T-helper 9 cell (primary cell): ENCODE results near the gene GDI2.
"Not testable (repeated sequence)": the region's sequence is repeated elsewhere in the genome, so short reads cannot be mapped to it uniquely, and the experiment has no call there.

Experiments used
- DNase-seq: peaks from one replicate; pipeline ENCODE4 v3.0.0-alpha.2; 2020

The GDI2 gene

DNA sequence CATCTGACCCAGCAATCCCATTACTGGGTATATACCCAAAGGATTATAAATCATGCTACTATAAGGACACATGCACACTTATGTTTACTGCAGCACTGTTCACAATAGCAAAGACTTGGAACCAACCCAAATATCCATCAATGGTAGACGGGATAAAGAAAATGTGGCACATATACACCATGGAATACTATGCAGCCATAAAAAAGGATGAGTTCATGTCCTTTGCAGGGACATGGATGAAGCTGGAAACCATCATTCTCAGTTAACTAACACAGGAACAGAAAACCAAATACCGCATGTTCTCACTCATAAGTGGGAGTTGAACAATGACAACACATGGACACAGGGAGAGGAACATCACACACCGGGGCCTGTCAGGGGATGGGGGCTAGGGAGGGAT is 35.5 kb downstream of the GDI2 start:
- not testable (repeated sequence) for DNase-seq

DNA sequence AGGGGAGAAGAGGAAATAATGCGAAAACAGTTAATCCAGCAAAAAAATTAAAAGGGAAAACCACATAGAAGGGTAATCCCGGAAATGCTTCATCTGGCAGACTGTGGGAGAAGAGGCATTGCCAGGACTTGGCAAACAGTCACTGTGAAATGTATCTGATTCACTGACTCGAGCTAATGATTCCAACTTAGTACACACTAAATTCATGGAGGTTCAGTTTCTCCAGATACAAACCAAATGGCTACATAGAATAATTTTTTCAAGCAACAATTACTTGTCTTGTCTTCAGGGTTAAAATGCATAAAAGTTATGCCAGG is 36.4 kb downstream of the GDI2 start:
- DNase-seq: no peak

DNA sequence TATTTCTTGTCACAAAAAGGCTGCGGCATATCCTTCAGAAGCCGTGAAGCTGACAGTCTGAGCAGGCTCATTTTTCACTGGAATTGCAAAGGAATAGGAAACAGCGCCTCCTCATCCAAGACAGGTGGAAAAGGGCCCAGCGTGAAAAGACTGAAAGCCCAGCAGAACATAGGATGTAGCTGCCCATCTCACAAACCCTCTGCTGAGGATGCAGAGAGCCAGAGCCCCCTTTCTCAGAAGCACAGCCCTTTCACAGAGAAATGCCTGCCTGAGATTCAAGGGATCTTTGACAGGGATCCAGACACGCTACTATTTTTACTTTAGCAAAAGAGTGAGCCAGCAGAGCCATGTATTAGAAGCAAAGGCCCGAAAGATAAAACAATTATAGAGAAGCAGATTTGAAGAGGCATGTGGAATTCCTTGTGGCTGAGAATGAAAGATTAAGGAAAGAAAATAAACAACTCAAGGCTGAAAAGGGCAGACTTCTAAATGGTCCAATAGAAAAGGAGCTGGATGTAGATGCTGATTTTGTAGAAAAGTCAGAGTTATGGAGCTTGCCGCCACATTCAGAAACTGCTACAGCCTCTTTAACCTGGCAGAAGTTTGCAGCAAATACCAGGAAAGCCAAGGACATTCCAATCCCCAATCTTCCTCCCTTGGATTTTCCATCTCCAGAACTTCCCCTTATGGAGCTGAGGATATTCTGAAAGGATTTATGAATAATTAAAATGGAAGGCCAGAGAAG is 36.9 kb downstream of the GDI2 start:
- no peak for DNase-seq

DNA sequence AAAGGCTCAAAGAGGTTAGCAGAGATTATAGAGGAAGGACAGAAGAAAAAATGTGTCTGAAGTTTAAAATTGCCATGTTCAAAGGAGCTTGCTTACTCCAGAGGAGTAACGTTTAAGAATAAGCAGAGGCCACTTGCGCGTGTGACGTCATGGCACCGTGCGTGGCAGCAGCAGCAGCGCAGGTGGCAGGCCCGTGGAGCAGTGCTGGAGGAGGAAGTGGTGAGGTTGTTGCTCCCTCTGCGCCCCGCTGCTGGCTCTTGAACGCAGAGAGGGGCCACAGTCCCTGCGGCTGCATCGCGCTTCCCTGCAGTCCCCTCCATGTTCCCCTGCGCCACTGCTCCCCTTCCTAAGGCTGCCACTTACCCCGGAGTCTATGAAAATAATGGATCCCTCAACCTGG is 37.5 kb downstream of the GDI2 start:
- peak; percentile 76 for DNase-seq

DNA sequence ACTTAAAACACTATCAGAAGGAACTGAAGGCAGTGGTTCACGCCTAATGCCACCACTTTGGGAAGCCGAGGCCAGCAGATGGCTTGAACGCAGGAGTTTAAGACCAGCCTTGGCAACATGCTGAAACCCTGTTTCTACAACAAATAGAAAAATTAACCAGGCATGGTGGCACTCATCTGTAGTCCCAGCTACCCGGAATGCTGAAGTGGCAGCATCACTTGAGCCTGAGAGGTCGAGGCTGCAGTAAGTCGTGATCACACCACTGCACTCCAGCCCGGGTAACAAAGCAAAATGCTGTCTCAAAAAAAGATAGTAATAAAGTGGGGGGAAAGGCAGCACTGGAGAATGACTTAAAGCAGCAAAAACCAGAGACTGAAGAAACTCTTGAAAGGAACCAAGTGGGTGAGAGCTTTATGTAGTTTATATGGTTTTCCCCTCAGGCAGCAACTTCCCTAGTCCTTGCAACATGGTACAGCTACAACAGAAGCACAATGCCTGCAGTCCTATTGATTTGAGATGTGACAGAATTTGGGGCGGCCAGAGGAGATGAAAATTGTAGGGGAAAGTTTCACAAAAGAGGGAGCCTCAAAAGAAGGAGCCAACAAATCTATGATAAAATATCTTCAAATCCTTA is 38.1 kb downstream of the GDI2 start:
- DNase-seq: no peak

DNA sequence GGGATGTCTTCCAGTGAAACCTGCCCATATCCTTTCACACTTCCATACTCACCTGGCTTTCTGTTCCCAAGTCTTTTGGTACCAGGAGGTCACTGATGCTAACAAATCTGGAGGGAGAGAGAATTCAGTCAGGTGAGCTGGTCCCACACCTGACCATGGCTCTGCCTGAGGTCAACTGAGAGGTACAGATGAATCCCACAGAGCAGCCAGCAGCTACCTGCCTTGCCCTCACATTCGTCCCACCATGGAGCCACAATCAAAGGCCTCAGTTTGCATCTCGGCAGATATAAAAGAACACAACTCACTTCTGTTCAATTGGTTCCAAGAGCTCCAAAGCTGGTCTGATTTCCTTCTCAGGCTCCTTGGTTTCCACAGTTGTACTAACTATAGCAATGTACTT is 47.0 kb downstream of the GDI2 start:
- DNase-seq: no peak

DNA sequence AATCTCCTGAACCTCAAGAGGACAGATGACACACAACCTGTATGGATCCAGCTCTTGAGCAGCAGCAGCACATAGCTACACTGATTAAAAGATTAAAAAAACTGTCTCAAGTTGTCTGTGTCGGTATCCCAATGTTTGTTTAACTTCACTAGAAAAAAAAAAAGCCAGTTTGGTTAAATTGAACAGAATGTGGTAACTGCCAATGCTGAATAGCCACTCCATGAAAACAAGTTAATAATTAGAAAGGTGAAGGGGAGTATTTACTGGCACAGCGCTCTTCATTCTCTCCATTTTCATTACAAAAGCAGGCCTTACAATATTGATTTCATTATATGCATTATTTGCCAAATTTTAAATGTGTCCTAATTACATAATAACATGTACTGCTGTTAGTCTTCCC is 47.6 kb downstream of the GDI2 start:
- DNase-seq: no peak

DNA sequence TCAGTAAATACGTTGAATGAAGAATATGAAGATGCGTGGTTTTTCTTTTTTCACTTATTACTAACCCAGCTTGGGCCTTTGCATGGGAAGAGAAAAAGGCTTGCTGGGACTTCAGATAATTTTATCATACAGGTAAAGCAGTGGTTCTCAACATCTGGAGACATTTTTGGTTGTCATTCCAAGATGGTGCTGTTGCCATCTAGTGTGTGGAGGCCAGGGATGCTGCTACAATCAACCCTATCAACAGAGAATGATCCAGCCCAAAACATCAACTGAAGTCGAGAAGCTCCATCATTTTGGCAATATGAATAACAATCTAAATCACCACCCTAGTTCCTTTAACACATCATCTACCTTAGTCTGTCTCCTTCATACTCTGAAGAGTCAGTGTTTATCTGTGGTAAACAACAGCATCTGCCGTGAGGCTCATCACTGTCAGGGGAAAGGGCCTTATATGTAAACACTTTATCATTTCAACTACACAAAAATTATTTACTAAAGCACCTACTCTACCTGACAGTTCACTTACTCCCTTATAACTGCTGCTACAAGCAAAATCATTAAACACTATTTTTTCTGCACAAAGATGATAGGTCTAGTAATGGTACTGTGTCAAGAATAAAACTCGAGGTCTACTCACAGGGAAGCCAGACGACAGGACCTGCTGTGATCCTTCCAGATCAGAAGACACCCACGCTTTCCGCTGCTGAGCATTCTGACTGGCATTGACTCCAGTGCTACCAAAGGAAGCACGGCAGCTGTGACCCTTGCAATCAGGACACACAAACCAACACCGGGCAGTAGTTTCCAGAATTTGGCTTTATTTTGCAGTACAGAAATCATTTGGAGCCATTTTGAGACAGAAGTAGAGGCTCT is 48.6 kb downstream of the GDI2 start:
- no peak for DNase-seq

DNA sequence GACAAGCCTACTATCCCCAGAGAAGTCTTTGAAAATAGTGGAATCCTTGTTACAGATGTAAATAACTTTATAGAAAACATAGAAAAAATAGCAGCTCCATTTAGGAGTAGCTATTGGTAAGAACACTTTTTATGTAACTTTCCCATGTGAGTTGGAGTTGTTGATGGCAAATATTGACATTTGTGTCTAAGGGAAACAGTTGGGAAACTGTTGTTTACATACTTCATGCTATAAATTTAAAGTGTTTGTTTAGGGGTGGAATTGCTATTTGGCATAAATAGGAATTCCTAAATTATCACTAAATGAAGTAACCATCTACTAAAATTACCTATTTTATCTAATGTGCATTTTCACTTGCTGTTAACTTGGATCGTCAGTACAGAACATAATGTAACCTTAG is 50.7 kb downstream of the GDI2 start:
- no peak for DNase-seq

DNA sequence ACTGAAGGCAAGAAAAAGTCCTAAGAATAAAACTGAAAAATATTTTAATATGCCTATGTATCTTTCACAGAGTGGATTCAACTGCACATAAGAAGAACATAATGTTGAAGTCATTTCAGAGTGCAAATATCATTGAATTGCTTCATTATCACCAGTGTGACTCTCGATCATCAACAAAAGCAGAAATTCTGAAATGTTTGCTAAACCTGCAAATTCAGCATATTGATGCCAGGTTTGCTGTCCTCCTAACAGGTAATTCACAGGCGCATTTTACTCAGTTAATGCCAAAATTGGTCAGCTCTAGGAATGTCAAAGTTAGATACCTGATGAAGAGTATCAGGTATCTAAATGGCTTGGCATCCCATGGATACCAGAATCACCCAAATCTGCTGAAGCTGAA is 52.0 kb downstream of the GDI2 start:
- no peak for DNase-seq

DNA sequence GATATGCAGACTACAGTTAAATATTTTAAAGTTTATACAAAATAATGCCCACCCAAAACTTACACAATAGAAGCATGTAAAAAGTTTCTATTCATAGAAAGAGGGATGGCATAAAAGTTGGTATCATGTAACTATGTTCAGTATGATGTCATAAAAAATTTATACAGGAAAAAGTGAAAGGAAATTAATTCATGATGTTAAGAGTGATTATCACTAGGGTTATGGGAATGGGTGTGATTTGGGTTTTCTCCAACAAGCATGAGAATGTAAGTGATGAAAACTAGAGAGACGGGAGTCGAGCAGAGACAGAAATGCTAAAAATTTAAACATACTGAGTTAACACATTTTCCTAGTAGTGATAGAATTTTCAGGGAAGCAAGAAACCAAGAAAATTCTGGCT is 52.7 kb downstream of the GDI2 start:
- DNase-seq: no peak

DNA sequence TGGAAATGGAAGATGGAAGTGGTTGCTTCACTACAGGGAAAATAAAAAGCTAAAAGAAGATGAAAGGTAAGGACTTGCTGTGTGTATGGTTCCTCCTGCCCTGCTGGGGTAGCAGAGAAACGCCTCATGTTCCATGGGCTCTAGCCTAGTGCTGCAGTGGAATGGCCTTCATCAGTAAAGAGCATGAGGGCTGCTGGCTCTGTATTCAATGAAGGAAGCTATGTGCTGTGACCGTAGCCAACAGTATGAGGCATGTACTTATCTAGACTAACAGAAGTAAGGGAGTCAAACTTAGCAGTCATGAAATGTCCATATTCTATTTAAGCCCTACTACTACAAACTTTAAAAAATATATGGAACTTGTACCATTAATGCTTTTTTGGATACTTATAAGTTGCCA is 54.3 kb downstream of the GDI2 start:
- DNase-seq: no peak

DNA sequence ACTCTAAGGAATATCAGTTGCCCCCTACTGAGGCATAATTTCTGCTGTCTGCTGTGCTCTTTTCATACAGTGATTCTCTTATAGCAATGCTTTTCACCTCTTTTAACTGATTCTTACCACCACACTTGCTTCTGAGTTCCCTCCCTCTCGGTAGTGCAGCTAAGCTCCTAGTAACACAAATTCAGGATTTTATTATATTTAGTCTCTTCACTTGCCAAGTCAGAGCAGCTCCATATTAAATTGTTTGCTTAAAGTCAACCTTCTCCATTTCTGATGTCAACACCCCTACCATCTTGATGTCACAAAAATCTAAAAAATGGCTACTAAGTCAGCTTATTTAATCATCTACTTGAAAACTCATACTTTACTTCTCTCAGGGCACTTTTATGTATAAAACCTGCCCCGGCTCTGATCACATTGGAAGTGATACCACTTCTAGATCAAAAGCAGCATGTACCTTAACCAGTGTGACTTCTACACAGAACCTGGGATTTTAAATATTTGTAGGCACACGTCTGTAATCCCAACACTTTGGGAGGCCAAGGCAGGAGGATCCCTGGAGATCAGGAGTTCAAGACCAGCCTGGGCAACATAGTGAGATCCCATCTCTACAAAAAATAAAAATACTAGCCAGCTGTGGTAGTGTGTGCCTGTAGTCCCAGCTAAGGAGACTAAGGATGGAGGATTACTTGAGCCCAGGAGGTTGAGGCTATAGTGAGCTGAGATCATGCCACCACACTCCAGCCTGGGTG is 55.3 kb downstream of the GDI2 start:
- DNase-seq: no peak

DNA sequence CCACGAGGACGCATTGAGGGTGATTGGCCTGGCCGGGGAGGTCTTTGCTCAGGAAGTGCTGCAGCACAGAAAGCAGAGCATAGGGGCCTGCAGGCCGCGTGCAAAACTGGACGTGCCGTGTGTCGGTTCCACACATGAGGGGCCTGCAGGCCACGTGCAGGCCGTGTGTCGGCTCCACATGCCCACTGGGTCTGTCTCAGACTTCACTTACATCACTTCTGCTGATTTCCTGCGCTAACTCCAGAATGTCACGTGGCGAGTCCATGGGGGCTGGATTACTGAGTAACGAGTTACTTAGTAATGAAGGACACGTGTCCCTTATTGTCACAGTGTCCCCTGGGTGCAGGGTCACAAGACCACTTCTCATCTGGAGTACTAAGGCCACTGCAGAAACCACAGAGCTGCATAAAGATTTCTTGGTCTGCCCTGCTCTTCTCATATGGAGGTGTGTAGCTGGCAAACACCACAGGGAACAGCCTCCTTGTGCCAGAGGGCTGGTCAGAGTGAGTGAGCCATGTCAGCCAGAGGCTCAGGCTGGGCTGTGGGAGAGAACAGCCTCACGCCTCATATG is 60.8 kb downstream of the GDI2 start:
- no peak for DNase-seq

DNA sequence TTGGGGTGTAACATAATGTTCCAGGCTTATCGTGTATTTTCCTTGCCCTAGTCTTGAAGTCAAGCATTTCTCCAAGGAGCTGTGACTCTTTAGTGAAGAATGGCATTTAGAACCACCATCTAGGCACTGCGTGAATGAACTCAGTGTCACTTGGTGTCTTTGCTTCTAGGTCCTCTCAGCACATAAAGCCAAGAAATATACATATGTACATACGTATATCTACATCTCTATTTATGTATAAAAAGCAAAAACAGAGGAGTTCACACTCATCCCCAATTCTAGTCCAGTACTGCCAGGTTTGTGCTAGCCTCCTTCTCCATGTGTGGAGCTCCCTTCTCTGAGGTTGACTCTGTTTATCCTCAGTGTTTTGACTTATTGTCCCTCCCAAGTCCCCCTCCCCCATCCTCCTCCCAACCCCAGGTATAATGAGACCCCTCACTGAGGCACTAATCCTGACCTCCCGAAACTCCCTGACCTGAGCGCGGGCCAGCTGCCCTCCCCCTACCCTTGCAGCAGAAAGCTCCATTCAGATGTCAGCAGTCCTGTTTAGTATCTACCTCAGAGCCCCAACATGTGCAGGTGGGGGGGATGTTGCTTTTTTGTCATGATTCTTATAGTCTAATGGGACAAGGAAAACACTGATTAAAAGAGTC is 61.5 kb downstream of the GDI2 start:
- no peak for DNase-seq

DNA sequence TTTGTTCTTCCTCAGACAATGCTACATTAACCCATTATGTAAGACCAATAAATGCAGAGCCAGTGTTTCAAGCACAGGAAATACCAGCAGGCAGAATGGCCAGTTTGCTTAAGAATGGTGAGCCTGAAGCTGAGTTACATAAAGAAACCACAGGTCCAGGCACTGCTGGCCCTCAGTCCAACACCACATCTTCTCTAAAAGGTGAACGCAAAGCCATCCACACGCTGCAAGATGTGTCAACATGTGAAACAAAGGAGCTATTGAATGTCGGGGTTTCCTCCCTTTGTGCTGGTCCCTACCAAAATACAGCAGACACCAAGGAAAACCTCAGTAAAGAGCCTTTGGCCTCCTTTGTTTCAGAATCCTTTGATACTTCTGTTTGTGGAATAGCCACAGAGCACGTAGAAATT is 64.8 kb downstream of the GDI2 start:
- no peak for DNase-seq

DNA sequence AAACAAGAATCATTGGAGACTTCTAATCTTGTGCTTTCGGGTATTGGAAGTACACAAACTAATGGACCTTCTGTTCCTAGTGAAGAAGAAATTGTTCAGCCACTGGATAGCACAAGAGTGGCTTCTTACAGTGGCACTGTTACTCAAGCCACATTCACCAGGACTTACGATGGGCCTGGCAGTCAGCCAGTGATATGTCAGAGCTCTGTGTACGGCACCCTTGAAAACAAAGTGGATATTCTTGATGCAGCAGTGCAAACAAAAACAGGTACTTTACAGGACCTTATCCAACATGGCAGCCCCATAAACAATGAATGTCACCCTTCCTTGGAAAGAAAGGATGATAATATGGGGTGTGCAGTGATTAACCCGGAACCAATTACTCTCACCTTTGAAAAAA is 67.0 kb downstream of the GDI2 start:
- DNase-seq: no peak

DNA sequence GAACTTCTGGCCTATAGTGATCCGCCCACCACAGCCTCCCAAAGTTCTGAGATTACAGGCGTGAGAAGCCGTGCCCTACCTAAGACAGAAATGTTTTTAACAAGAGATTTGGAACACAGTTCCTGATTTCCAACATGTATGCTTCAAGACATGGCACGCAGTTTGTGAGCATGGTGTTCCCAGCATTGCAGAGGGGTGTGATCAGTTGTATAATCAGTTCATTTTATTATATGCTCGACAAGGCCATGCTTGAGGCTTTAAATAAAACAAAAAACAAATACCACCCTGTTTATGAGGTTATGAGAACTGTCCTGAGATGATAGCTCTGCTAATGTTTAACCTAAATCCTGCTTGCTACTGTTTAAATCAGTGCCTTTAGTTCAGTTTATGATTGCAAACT is 68.4 kb downstream of the GDI2 start:
- DNase-seq: no peak

DNA sequence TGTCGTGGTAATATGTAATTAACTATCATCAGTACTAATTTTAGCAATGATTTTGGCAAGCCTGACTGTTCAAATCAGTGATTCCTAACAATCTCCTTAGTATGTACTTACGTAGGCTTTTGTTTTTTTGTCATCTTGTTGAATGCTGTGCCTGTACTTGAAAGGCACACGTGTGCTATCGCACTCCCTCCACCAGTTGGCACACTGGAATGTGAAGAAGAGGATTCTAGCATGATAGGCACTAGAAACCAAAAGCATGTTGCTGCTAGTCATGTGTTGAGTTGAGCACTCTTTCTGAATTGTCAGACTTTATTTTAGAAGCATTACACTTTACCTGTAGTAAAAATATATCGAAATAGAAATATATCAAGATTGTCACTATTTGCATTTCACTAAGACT is 69.5 kb downstream of the GDI2 start:
- no peak for DNase-seq

DNA sequence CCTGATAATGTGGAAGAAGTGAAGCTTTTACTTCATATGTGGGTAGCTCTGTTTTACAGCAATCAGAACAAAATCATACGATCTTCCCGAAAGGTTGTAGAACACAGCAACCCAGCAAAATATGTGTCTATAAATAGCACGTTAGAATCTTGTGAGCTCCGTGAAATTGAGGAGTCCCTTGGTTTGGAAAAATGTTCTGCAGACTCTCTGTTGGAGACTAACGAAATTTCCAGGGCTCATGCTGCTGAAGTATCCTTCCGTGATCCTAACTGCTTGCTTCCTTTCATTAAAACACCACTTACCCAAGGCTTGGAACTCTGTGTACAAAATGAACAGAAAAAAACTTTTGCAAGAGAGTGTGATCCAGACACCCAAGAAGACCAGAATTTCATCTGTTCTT is 71.1 kb downstream of the GDI2 start:
- no peak for DNase-seq

DNA sequence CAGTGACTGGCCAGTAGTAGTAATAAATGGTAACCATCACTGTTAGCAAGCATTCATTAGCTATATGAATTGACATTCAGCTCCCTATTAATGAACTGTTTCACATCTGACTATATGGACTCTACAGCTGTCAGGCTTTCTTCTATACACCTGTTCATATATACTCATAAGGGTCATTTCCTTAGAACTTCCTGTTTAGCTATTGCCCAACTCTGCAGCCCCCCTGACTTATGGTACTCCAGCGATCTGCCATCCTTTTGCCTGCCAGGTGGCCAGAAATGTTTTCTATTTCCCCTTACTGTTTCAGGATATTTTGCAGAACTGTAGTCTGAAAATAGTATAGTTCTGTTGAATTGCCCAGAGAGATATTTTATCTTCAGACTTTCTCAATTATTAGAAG is 72.0 kb downstream of the GDI2 start:
- DNase-seq: no peak

DNA sequence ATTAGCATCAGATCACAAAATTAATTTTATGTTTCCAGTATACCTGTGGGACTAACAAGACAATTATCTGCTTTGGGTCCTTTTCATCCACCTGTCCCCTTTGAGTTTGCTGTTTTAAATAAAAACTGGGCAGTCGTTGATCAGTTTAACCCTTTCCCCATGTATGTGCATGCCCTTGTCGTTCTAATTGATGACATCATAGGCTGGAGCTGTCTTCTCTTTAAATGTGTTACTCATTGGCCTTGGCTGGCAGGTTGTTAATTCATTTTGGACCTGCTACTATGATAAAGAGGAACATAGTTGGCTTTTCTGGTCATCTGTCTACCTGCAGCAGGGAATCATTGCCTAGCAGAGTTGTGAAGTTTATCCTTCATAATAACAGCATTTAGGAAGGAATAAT is 74.8 kb downstream of the GDI2 start:
- no peak for DNase-seq
